Measurements from ENCODE around the gene TSSK3. TPM values are rescaled to one million over a fixed set of nuclear protein-coding genes. Genes with fewer than 3 reads are reported as not detected.
A peak's percentile ranks its signal among the peaks of the same experiment; 100 is the strongest.

The TSSK3 gene
- total and polyA plus RNA-seq, 9 of the 15 experiments (the other 6 are each of a cell fraction or from before 2014, with no cell fraction given), result 0.27 to 2.8 (median 1.9) TPM

GRCh38 chr1:32399843-32400242 is 37.5 kb downstream of the TSSK3 start (continued):
- no peak for TF ChIP-seq ZFP91 (CRISPR knock-in tag; IDR thresholded peaks at IDR 0.05)
- no peak for TF ChIP-seq CSDE1 (IDR thresholded peaks at IDR 0.05)
- no peak for TF ChIP-seq POLR2AphosphoS2 (IDR thresholded peaks at IDR 0.05; ENCODE audit: low read length)
- TF ChIP-seq ELF2 (CRISPR knock-in tag; IDR thresholded peaks at IDR 0.05), result no peak
- TF ChIP-seq COPS2 (conservative IDR thresholded peaks at IDR 0.05), result no peak
- TF ChIP-seq PHTF2 (CRISPR knock-in tag; IDR thresholded peaks at IDR 0.05), result no peak
- TF ChIP-seq ZC3H11A (IDR thresholded peaks at IDR 0.05; ENCODE audit: low read depth, low read length), result no peak
- no peak for TF ChIP-seq SMARCA5 (IDR thresholded peaks at IDR 0.05)
- no peak for TF ChIP-seq NRF1 (conservative IDR thresholded peaks at IDR 0.05 in 1 of 2, IDR thresholded peaks at IDR 0.05 in 1 of 2)
- TF ChIP-seq ZC3H4 (CRISPR knock-in tag; IDR thresholded peaks at IDR 0.05; ENCODE audit: borderline replicate concordance), result no peak
- no peak for TF ChIP-seq CLOCK (CRISPR knock-in tag; IDR thresholded peaks at IDR 0.05; ENCODE audit: borderline replicate concordance)
- 0 out of 2 replicates have a peak, but pooled peaks have one; percentile 27 for TF ChIP-seq CBX5 (IDR thresholded peaks at IDR 0.05; ENCODE audit: borderline replicate concordance, low read depth)
- peak; percentile 96 for TF ChIP-seq CBFA2T3 (IDR thresholded peaks at IDR 0.05)
- TF ChIP-seq SMAD4 (CRISPR knock-in tag; conservative IDR thresholded peaks at IDR 0.05), result no peak
- TF ChIP-seq SFPQ (IDR thresholded peaks at IDR 0.05; ENCODE audit: low read depth, low read length), result no peak
- TF ChIP-seq ZNF146 (CRISPR knock-in tag; IDR thresholded peaks at IDR 0.05; ENCODE audit: unreplicated experiment), result no peak
- TF ChIP-seq ZNF174 (CRISPR knock-in tag; IDR thresholded peaks at IDR 0.05), result no peak
- no peak for TF ChIP-seq ZNF232 (CRISPR knock-in tag; IDR thresholded peaks at IDR 0.05)
- TF ChIP-seq E2F1 (CRISPR knock-in tag; IDR thresholded peaks at IDR 0.05), result no peak
- no peak for TF ChIP-seq L3MBTL2 (IDR thresholded peaks at IDR 0.05)
- TF ChIP-seq ZBTB5 (IDR thresholded peaks at IDR 0.05), result no peak
- no peak for TF ChIP-seq NCOA4 (IDR thresholded peaks at IDR 0.05; ENCODE audit: partially characterized antibody)
